ENCODE measurements around the gene ATG10.
"Not testable (repeated sequence)": the region's sequence is repeated elsewhere in the genome, so short reads cannot be mapped to it uniquely, and the experiment has no call there.

The ATG10 gene

DNA sequence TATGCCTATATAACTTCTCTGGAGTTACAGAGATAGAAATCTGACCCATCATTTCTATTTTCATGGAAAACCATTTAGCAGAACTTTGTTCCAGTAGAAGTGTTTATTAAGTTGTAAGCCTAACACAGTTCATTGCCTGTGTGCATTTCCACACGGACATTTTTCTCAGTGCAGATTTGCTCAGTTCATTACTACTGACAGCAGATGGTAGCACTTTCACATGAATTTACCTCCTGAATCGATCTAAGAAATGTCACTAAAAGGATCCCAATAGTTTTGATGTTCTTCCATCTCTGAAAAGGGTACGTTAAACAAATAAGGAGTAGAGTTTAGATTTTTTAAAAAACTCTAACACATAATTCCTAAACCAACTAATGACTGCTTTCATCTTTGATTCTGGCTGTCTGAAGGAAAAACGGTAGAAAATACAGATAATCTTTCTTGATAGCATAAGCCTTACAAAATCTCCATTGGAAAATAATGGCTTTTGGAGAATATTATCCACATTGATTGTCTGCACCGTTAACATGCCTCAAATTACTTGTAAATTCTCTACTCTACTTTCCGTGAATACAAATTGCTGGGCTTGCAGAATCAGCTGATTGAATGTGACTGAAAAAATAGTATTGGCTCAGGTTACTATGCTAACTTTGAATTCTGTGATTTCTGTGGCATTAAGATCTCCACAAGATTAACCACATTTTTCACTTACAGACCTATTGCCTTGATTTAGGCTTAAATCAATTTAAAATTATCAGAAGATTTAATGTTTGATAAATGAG is 273.2 kb downstream of the ATG10 start:
- FAIRE-seq: no peak

DNA sequence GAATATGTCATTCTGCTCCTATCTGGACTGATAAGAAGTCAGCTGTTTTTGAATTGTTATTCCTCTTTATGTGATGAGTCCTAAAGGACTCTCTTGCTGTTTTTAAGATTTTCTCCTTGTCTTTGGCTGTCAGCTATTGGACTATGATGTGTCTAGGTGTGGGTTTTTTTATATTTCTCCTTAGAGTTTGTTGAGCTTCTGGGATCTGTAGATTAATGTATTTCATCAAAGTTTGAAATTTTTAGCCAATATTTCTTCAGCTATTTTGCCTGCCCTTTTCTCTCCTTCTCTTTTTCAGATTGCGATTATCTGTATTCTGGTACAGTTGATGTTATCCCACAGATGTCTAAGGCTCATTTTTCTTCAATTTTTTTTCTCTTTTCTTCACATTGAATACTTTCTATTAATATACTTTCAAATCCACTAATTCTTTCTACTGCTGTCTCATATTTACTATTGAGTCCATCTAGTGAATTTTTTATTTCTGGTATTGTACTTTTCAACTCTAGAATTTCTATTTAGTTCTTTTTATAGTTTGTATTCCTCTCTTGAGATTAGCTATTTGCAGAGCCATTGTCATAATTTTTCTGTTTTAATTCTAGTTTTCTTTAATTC is 275.2 kb downstream of the ATG10 start:
- no peak for FAIRE-seq

DNA sequence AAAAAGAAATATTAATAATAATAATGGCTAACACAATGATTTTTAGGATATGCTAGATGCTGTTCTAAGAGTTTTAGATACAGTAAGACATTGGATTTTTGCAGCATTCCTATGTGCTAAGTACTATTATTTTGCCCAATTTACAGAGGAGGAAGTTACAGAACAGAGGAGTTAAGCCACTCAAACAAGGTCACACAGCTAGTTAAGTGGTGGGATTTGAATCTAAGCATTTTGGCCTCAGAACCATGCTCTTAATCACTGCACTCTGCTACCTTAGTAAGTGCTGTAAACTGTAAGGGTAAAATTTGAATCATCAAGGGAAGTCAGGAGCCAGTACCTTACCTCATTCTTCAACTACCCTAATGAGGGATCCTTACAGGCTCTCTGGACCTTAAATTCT is 280.9 kb downstream of the ATG10 start:
- FAIRE-seq: no peak

DNA sequence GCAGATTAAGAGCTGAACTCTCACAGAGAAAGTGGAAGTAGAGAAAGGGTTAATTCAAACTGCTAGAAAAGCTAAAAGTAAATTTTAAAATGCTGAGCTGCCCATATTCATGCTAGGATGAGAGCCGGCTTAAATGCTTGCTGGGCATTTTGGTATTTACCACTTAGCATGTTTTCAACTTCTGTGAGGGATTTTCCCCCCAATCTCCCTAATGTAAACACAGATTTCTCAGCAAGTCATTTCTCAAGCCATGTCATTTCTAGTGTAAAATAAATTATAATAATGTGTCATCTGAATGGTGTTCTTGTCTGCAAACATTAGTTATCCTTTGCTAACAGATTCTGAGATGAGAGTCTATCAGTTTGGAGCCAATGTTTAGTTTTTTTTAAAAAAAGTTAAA is 284.0 kb downstream of the ATG10 start:
- no peak for FAIRE-seq

- no peak for FAIRE-seq
Measured at GRCh38 chr5:82257247-82257646, 285.4 kb downstream of the ATG10 start.

- FAIRE-seq: no peak
Measured at GRCh38 chr5:82257729-82258128, 285.9 kb downstream of the ATG10 start.

GRCh38 chr5:82259172-82259800 is 287.5 kb downstream of the ATG10 start:
- FAIRE-seq: peak; percentile 87

GRCh38 chr5:82265047-82265446 is 293.2 kb downstream of the ATG10 start:
- FAIRE-seq: no peak

- not testable (repeated sequence) for FAIRE-seq
Measured at GRCh38 chr5:82267297-82267933, 295.6 kb downstream of the ATG10 start.

DNA sequence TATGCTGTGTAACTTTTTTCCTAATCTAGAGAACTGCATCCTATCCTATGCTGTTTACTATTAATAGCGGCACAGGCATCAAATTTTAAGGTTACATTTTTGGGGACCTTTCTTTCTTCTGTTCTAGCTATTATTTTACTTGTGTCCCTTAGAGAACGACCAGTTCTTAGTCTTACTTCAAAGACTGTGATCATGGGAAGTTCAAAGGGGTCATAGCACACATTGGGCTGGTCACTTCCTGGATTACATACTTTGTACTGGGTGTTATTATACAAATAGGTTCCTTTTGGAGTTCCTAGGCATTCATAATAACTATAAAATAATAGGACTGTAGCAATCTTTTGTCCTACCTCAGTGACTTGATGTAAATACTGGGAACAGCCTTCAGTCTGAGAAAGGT is 297.5 kb downstream of the ATG10 start:
- FAIRE-seq: not testable (repeated sequence)

GRCh38 chr5:82272571-82273356 is 300.9 kb downstream of the ATG10 start:
- FAIRE-seq: not testable (repeated sequence)

DNA sequence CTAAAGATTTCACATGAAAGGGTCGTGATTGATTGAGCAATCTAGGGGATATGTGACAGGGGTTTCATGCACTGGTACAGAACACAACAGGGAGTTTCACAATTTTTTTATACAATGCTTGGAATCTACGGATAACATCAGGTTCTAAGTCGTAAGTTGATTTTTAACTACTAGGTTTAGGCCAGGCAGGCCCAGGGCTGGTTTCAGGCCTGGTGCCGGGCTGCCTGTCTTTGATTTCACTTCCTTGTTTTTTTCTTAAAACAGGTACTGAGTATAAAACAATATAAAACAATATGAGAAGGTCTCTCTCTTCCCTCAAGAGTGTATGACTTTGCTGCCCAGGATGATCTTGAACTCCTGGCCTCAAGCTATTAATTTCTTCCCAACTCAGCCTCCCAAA is 301.6 kb downstream of the ATG10 start:
- not testable (repeated sequence) for FAIRE-seq

DNA sequence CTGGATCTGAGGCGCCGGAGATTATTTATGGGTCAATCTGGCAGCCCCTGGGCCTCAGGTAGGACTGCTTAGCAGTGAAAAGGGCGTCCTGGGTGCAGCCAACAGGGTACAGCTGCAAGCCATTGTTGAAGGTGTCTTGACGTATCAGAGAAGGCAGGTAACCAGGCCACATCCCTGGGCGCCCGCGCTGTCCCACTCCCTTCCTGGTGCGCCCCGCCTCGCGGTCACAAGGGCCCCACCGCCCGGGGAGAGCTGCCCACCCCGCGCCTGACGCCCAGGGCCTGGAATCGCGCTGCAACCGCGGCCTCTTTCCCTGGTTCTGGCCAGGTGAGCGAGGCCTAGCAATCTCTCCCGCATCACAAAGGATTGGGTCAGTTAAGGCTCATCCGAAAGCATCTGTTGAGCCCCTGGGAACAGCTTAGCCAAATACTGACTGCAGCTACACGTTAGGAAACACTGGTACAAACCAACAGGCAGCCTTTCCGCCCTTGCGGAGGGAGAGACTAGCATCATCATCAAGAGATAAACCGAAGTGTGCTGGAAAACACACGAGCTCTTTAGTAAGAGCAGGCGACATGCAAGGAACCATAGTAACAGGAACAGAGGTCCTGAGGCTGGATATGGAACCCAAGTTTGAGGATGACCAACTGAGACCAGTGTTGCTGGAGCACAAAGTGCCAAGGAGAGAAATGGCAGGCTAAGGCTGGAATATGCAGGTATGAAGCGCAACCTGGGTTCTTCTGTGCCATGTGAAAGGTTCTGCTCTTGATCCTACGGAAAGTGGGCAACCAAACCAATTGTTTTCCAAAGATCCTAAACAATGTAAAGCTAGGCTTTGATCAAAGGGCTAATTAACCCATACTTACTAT is 302.8 kb downstream of the ATG10 start:
- no peak for FAIRE-seq

- FAIRE-seq: no peak
Measured at GRCh38 chr5:82275216-82275664, 303.4 kb downstream of the ATG10 start.

DNA sequence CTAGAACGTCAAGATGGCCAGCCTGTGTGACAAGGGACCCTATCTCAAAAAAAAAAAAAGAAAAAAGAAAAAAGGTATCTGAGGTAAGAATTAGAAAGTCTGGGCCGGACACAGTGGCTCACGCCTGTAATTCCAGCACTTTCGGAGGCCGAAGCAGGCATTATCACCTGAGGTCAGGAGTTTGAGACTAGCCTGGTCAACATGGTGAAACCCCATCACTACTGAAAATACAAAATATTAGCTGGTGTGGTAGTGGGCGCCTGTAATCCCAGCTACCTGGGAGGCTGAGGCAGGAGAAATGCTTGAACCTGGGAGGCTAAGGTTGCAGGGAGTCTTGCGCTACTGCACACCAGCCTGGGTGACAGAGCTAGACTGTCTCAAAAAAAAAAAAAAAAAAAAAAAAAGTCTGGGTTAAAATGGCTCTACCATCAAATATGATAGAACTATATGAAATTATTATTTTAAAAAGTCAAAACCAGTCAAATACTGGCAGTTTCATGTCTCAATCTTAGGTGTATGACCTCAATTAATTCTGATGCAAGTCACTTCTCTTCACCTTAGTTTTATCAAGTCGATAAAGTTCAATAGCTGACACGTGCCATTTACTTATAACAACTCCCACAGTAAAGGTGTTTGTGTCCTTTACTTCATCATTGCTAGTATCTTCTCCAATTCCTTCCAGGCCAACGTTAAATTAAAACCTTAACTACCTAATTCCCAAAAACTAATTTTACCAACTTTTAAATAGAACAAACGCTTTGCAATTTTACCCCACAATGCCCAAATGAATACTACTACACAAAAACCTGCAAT is 305.2 kb downstream of the ATG10 start:
- no peak for FAIRE-seq

DNA sequence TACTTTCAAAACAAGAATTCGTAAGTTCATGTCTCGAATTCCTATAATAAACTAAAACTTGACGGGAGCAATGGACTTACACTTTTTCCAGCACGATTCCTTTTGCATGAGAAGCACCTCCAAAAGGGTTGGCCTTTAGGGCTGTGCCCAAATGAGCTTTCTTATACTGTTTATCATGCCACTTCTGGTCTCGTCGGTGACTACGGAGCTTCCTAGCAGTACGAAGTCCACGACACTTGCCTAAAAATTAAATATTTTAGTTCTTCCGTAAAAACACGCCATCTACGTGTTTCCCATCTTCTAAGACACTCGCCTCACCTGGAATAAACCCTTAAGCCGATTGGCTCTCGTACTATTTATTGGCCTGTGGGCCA is 305.8 kb downstream of the ATG10 start:
- no peak for FAIRE-seq

DNA sequence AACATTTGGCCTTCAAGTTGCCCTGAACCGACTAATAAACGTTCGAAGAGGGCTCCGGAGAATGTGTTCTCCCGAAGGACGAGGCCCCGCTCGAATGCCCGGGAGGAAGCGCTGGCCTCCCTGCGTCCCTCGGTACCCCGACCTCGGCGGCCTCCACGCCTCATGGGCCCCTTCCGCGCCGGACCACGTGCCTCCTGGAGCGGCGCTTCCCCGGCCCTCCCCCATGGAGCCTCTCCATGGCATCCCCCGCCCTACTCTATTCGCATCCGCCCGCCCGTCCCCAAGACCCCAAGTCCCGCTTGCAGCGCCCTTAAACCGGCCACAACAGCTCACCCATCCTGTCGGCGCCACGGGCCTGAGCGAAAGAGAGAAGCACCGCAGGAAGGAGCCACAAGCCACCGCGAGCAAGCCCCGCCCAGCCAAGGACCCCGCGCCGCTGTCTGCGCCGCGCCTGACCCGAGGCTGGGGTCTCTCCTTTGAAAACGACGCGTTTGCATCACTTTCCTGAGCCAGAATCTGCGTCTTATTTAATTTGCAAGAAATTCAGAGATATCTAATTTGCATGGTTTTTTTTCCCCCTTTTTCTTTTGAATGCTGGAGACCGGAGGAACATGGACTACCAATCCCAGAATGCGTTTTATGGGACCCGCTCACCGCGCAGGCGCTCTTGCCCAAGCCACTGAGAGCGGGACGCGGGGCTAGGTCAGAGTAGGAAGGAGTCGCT is 306.3 kb downstream of the ATG10 start, which contains the start of gene RPS23:
RPS23 (minus strand) TSS at position 368 of the 724 bp plus-strand sequence; CDS start at position 337, 31 bp downstream.
- peak; percentile 78 for FAIRE-seq

- no peak for FAIRE-seq
Measured at GRCh38 chr5:82278711-82279370, 307.0 kb downstream of the ATG10 start.

DNA sequence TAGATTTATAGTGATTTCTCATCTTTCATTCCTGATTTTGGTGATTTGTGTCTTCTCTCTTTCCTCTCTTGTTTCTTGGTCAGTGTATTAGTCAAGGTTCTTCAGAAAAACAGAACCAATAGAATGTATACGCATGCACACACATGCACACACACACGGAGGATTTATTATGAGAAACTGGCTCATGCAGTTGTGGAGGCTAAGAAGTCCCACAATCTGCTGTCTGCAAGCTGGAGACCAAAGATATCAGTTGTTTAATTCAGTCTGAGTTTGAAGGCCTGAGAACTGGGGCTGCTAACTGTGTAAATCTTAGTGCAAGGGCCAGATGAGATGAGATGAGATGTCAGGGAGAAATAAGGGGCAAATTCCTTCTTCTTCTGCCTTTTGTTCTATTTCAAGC is 312.1 kb downstream of the ATG10 start:
- FAIRE-seq: no peak
